Prostate gland (tissue), 2 donors: ENCODE results near the gene ZDHHC22. TPM values are rescaled to one million over a fixed set of nuclear protein-coding genes. Genes with fewer than 3 reads are reported as not detected.

Experiments used
- DNase-seq: peaks from one replicate; pipeline ENCODE4 v3.0.0-alpha.2; 2019; ENCODE audit warnings: low spot score
- H3K27ac ChIP-seq, 2 donors: fragments of 200-600 bp; sonication (generic); 2 replicates each; pipeline ENCODE4 v1.5.1; 2017 to 2019
- H3K27me3 ChIP-seq: fragments of 200-600 bp; sonication (generic); replicated peaks from 2 replicates; pipeline ENCODE4 v1.5.1; 2019; ENCODE audit not compliant: insufficient read depth
- H3K36me3 ChIP-seq, 2 donors: fragments of 200-600 bp; sonication (generic); 1 replicate in 1 of 2; 2 replicates in 1 of 2; pipeline versions ENCODE4 v1.5.1 to v1.8.1; 2017 to 2019
- H3K4me1 ChIP-seq: fragments of 200-600 bp; sonication (generic); replicated peaks from 2 replicates; pipeline ENCODE4 v1.5.1; 2019
- H3K4me3 ChIP-seq, 2 donors: fragments of 200-600 bp; sonication (generic); 2 replicates each; pipeline ENCODE4 v1.5.1; 2017 to 2019
- H3K9me3 ChIP-seq: fragments of 200-600 bp; sonication (generic); 2 replicates; pipeline ENCODE4 v1.5.1; 2017
- POLR2A ChIP-seq: fragments of 450-650 bp; IDR thresholded peaks from one replicate; pipeline ENCODE4 v1.6.1; 2016; ENCODE audit warnings: antibody characterized with exemption, mild to moderate bottlenecking
- POLR2AphosphoS5 ChIP-seq: sonication (generic); formaldehyde crosslinking; IDR thresholded peaks from one replicate; pipeline ENCODE4 v1.6.1; 2017; ENCODE audit warnings: antibody characterized with exemption
- WGBS: methylation state at CpG from one replicate; pipeline ENCODE4 v1.1.5; 2018; 5-methylcytosine and 5-hydroxymethylcytosine counted together
- intact Hi-C: fragments of 100-400 bp; cut with DNase I; formaldehyde crosslinking; loops from one replicate; pipeline ENCODE4 v1.14.2; 2022
- total RNA-seq, 2 donors: library from RNA; depleted of rRNA; stranded (reverse); fragments of >200 nt; gene quantifications; one replicate each; pipeline ENCODE4 v1.1.0, GENCODE V29; 2016
- TF ChIP-seq, protein P1 (sequence below), 4 experiments: fragments of 200-600 bp in 2 of 4; fragments of 450-650 bp in 2 of 4; sonication (generic) in 2 of 4; IDR thresholded peaks; 1 replicate in 3 of 4; 2 replicates in 1 of 4; pipeline ENCODE4 v1.5.1; 2016 to 2019; ENCODE audit warnings: antibody characterized with exemption in 4 of 4, mild to moderate bottlenecking in 2 of 4, moderate library complexity in 2 of 4

ZDHHC22 gene
- total RNA-seq, 2 donors from 2014 or later: 0.11 TPM; not detected in 1

GRCh38 chr14:77119851-77120250 lies 21.7 kb downstream of the ZDHHC22 start:
- intact Hi-C loops: no loop called here
- H3K27me3 ChIP-seq: no peaks in the 10 kb centered on the region
- TF ChIP-seq POLR2AphosphoS5 (no peak), POLR2A (no peak)
- TF ChIP-seq, protein P1, sequence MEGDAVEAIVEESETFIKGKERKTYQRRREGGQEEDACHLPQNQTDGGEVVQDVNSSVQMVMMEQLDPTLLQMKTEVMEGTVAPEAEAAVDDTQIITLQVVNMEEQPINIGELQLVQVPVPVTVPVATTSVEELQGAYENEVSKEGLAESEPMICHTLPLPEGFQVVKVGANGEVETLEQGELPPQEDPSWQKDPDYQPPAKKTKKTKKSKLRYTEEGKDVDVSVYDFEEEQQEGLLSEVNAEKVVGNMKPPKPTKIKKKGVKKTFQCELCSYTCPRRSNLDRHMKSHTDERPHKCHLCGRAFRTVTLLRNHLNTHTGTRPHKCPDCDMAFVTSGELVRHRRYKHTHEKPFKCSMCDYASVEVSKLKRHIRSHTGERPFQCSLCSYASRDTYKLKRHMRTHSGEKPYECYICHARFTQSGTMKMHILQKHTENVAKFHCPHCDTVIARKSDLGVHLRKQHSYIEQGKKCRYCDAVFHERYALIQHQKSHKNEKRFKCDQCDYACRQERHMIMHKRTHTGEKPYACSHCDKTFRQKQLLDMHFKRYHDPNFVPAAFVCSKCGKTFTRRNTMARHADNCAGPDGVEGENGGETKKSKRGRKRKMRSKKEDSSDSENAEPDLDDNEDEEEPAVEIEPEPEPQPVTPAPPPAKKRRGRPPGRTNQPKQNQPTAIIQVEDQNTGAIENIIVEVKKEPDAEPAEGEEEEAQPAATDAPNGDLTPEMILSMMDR (IDR thresholded peaks at IDR 0.05): no peak
- DNase-seq: no peak
- H3K4me3 ChIP-seq: no peak overlapping the region
- no peaks in the 10 kb centered on the region for H3K9me3 ChIP-seq
- peaks cover 6% of the 10 kb centered on the region for H3K4me1 ChIP-seq
- H3K36me3 ChIP-seq: no peaks in the 10 kb centered on the region
- 93% methylated on average over 7 of the region's 7 CpGs for WGBS
- H3K27ac ChIP-seq: no peak overlapping the region

- H3K4me1 ChIP-seq: peaks cover 5% of the 10 kb centered on the region
- 96% methylated on average over 2 of the region's 2 CpGs for WGBS
- H3K27ac ChIP-seq: no peak overlapping the region
- no peak for DNase-seq
- TF ChIP-seq POLR2AphosphoS5 (no peak), POLR2A (no peak)
- TF ChIP-seq, protein P1 (IDR thresholded peaks at IDR 0.05): no peak
- H3K4me3 ChIP-seq: no peak overlapping the region
- H3K9me3 ChIP-seq: no peaks in the 10 kb centered on the region
- peaks cover 9 to 14% of the 10 kb centered on the region in 2 donors for H3K36me3 ChIP-seq
- H3K27me3 ChIP-seq: no peaks in the 10 kb centered on the region
- intact Hi-C loops: no loop called here
Measured at GRCh38 chr14:77116172-77116817, 25.3 kb downstream of the ZDHHC22 start.

DNA sequence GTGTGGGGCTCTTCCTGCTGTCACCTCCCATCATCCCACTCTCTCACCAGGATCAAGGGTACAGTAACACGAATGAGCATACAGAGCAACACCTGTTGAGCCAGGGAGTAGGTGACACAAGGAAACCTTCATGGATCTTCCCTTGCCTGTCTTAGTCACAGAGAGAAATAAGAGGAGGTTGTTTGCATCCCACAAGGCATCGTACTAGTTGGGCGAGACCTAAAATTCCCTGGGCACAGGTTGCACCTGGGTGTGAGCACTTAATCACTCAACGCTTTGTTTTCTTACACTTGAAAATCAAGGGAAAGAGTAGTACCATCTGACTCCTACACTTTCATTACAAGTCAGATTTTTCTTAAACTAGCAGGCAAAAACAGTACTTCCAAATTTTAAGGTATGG lies 27.0 kb downstream of the ZDHHC22 start:
- H3K36me3 ChIP-seq: peaks cover 9 to 14% of the 10 kb centered on the region in 2 donors

DNA sequence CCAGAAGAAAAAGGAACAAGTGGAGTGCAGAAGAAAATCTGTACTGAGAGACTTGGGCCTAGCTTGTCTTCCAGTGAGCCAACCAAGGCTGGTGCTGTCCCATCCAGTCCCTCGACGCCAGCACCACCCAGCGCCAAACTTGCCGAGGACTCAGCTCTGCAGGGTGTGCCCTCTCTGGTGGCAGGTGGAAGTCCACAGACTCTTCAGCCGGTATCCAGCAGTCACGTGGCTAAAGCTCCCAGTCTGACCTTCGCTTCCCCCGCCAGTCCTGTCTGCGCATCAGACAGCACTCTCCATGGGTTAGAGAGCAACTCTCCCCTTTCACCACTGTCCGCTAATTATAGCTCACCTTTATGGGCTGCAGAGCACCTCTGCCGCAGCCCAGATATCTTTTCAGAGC lies 27.9 kb downstream of the ZDHHC22 start:
- WGBS: 90% methylated on average over 11 of the region's 11 CpGs
- no peak for DNase-seq
- Histone ChIP-seq H3K9me3 (no peaks in the 10 kb centered on the region), H3K4me3 (no peak overlapping the region), H3K27ac (no peak overlapping the region), H3K36me3 (peaks cover 9 to 14% of the 10 kb centered on the region in 2 donors), H3K27me3 (no peaks in the 10 kb centered on the region), H3K4me1 (peaks cover 16% of the 10 kb centered on the region)
- intact Hi-C loops: no loop called here
- TF ChIP-seq POLR2A (no peak), POLR2AphosphoS5 (no peak)
- TF ChIP-seq, protein P1 (IDR thresholded peaks at IDR 0.05): no peak

More for the DNA sequence above, 27.0 kb downstream of the ZDHHC22 start:
- no peak overlapping the region for H3K27ac ChIP-seq
- no peak for DNase-seq
- peaks cover 13% of the 10 kb centered on the region for H3K4me1 ChIP-seq
- H3K9me3 ChIP-seq: no peaks in the 10 kb centered on the region
- H3K4me3 ChIP-seq: no peak overlapping the region
- TF ChIP-seq, protein P1 (IDR thresholded peaks at IDR 0.05): no peak
- no peak for TF ChIP-seq POLR2AphosphoS5
- TF ChIP-seq POLR2A: no peak
- intact Hi-C loops: no loop called here
- no peaks in the 10 kb centered on the region for H3K27me3 ChIP-seq
- 94% methylated on average over 4 of the region's 4 CpGs for WGBS

DNA sequence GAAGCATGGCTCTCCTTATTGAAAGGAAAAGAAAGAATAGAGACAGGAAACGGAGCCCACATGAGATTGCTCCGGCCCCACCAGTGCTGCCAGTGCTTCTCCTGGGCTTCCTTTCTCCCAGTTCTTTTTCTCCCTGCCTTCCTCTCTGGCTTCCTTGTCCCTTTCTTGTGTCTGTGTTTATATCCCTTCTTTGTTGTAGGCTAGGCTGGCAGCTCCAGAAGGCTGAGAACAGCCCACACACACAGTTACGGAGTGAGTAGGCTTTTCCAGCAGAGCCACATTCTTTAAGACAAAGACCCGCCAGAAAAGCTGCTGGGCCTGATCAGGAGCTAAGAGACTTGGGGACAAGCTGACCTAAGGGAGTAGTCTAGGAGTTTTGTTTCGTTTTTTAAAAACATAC lies 30.6 kb downstream of the ZDHHC22 start:
- TF ChIP-seq POLR2A: no peak
- TF ChIP-seq, protein P1 (IDR thresholded peaks at IDR 0.05): no peak
- TF ChIP-seq POLR2AphosphoS5: peak; percentile 89
- WGBS: 10% methylated on average over 5 of the region's 5 CpGs
- Histone ChIP-seq H3K36me3 (peaks cover 9 to 14% of the 10 kb centered on the region in 2 donors), H3K4me1 (peaks cover 19% of the 10 kb centered on the region), H3K27me3 (no peaks in the 10 kb centered on the region), H3K4me3 (no peak overlapping the region), H3K27ac (peak overlapping the region; percentile 79 to 85), H3K9me3 (no peaks in the 10 kb centered on the region)
- intact Hi-C loops: no loop called here
- peak; percentile 86 for DNase-seq
